GM18519 (cell line): ENCODE data around the gene STK17A.
"Not testable (repeated sequence)": the region's sequence is repeated elsewhere in the genome, so short reads cannot be mapped to it uniquely, and the experiment has no call there.

Source experiments
- ATAC-seq: cut with Tn5 transposase; IDR thresholded peaks from one replicate; pipeline ENCODE4 v1.9.1; 2021; ENCODE audit warnings: mild to moderate bottlenecking, moderate library complexity; ENCODE audit not compliant: unreplicated experiment, low FRiP score

The STK17A gene

GRCh38 chr7:43565786-43566185 is 17.1 kb upstream of the STK17A start:
- ATAC-seq, result no peak

GRCh38 chr7:43568529-43568928 is 14.4 kb upstream of the STK17A start:
- ATAC-seq, result no peak

GRCh38 chr7:43569424-43569823 is 13.5 kb upstream of the STK17A start:
- peak; percentile 55 for ATAC-seq

- ATAC-seq, result no peak
These were observed 12.1 kb upstream of the STK17A start for GRCh38 chr7:43570688-43571365.

- ATAC-seq, result peak; percentile 38
These were observed 10.3 kb upstream of the STK17A start for GRCh38 chr7:43572516-43573049.

- ATAC-seq, result not testable (repeated sequence)
These were observed 9.1 kb upstream of the STK17A start for GRCh38 chr7:43573832-43574231.

- ATAC-seq, result no peak
These were observed 7.4 kb upstream of the STK17A start for GRCh38 chr7:43575506-43575905.

- ATAC-seq, result no peak
These were observed 6.7 kb upstream of the STK17A start for GRCh38 chr7:43576241-43576640.

- ATAC-seq, result no peak
These were observed 5.4 kb upstream of the STK17A start for GRCh38 chr7:43577485-43577951.

- peak; percentile 1 for ATAC-seq
These were observed 701 bp downstream of the STK17A start for GRCh38 chr7:43583424-43584194.

- ATAC-seq, result no peak
These were observed 1.3 kb downstream of the STK17A start for GRCh38 chr7:43584195-43584586.

GRCh38 chr7:43584733-43585132 is 1.8 kb downstream of the STK17A start:
- not testable (repeated sequence) for ATAC-seq

- ATAC-seq, result no peak
These were observed 2.7 kb downstream of the STK17A start for GRCh38 chr7:43585562-43585961.

- no peak for ATAC-seq
These were observed 3.5 kb downstream of the STK17A start for GRCh38 chr7:43586251-43586900.

GRCh38 chr7:43588477-43589132 is 5.7 kb downstream of the STK17A start:
- no peak for ATAC-seq

- ATAC-seq, result no peak
These were observed 6.2 kb downstream of the STK17A start for GRCh38 chr7:43589133-43589478.

GRCh38 chr7:43589728-43590127 is 6.8 kb downstream of the STK17A start:
- ATAC-seq, result no peak

GRCh38 chr7:43590862-43591557 is 8.1 kb downstream of the STK17A start:
- peak; percentile 75 for ATAC-seq

- ATAC-seq, result no peak
These were observed 8.8 kb downstream of the STK17A start for GRCh38 chr7:43591558-43592180.

- ATAC-seq, result no peak
These were observed 9.4 kb downstream of the STK17A start for GRCh38 chr7:43592326-43592725.
